Adrenal gland (tissue), 5 donors: ENCODE data around the gene MEF2C.

Source experiments
- POLR2A ChIP-seq, 2 donors: fragments of 450-650 bp; IDR thresholded peaks; one replicate each; pipeline ENCODE4 v1.6.1; 2017; ENCODE audit warnings: antibody characterized with exemption in 2 of 2, mild to moderate bottlenecking in 2 of 2, moderate library complexity in 1 of 2
- TF ChIP-seq, protein P1 (sequence below), 6 experiments: fragments of 450-650 bp in 4 of 6; fragments of 200-600 bp in 2 of 6; sonication (generic) in 1 of 6; IDR thresholded peaks; 1 replicate in 5 of 6; 2 replicates in 1 of 6; pipeline versions ENCODE4 v1.5.1 to v1.8.0; 2016 to 2021; ENCODE audit warnings: antibody characterized with exemption in 6 of 6, mild to moderate bottlenecking in 2 of 6, moderate library complexity in 1 of 6
- donor health status: DM: no; HTN: no; CAD: no.

- TF ChIP-seq, protein P1, sequence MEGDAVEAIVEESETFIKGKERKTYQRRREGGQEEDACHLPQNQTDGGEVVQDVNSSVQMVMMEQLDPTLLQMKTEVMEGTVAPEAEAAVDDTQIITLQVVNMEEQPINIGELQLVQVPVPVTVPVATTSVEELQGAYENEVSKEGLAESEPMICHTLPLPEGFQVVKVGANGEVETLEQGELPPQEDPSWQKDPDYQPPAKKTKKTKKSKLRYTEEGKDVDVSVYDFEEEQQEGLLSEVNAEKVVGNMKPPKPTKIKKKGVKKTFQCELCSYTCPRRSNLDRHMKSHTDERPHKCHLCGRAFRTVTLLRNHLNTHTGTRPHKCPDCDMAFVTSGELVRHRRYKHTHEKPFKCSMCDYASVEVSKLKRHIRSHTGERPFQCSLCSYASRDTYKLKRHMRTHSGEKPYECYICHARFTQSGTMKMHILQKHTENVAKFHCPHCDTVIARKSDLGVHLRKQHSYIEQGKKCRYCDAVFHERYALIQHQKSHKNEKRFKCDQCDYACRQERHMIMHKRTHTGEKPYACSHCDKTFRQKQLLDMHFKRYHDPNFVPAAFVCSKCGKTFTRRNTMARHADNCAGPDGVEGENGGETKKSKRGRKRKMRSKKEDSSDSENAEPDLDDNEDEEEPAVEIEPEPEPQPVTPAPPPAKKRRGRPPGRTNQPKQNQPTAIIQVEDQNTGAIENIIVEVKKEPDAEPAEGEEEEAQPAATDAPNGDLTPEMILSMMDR (IDR thresholded peaks at IDR 0.05) = no peak
- no peak for TF ChIP-seq POLR2A (IDR thresholded peaks at IDR 0.05)
These were observed 3.3 kb upstream of the MEF2C start for GRCh38 chr5:88886252-88886651.
